Stimulated activated naive B cell treated with anti-CD40 and anti-IgM and Interleukin-4, amounts not matched to agents 10 μg/mL and 1 μg/mL and 100 μg/mL, for 72 hours (primary cell): Measurements from ENCODE around the gene SLC37A1.
"Not testable (repeated sequence)": the region's sequence is repeated elsewhere in the genome, so short reads cannot be mapped to it uniquely, and the experiment has no call there.

Experiments
- ATAC-seq, 2 donors: fragments of 150-1000 bp; cut with Tn5 transposase; replicated peaks; 2 replicates each; pipeline ENCODE4 v1.10.0; 2021; ENCODE audit warnings: moderate library complexity in 1 of 2
- DNase-seq: peaks from one replicate; pipeline ENCODE4 v3.0.0; 2021
- H3K27ac Mint-ChIP-seq: one replicate; pipeline ENCODE4 v1.8.0; 2022; ENCODE audit warnings: mild to moderate bottlenecking, mixed read lengths
- H3K27me3 Mint-ChIP-seq, 2 donors: one replicate each; pipeline ENCODE4 v1.8.0; 2022; ENCODE audit warnings: mixed read lengths in 2 of 2
- H3K36me3 Mint-ChIP-seq, 2 donors: one replicate each; pipeline ENCODE4 v1.8.0; 2022; ENCODE audit warnings: mixed read lengths in 2 of 2, mild to moderate bottlenecking in 1 of 2
- H3K4me1 Mint-ChIP-seq, 2 donors: one replicate each; pipeline ENCODE4 v1.8.0; 2022; ENCODE audit warnings: mixed read lengths in 2 of 2, mild to moderate bottlenecking in 1 of 2
- H3K4me3 Mint-ChIP-seq, 2 donors: one replicate each; pipeline ENCODE4 v1.8.0; 2022; ENCODE audit warnings: mild to moderate bottlenecking in 2 of 2, mixed read lengths in 2 of 2, moderate library complexity in 1 of 2
- H3K9me3 Mint-ChIP-seq, 2 donors: one replicate each; pipeline ENCODE4 v1.8.0; 2022; ENCODE audit warnings: mixed read lengths in 2 of 2, mild to moderate bottlenecking in 1 of 2

Gene SLC37A1

DNA sequence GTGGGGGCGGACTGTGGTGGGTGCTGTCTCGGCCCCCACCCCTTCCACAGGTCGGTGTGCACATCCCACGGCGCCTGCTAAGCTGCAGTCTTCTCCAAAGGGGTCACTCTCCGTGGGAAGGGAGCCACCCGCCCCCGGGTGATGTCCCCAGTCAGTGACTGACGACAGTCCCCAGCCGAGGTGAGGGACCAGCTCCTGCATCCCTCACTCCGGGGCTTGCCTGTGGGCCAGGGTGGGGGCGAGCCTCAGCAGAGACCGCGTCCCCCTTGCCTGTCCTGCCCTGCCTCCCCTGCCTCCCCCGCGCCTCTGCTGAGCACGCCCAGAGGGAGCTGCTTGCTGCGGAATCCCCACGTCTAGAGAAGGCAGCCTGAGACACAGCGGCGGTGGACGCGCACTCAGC lies 103.8 kb downstream of the SLC37A1 start:
- Mint-ChIP-seq H3K9me3 (peaks cover 0 to 7% of the 10 kb centered on the region in 2 donors), H3K27me3 (peaks cover 26 to 32% of the 10 kb centered on the region in 2 donors), H3K4me1 (no peaks in the 10 kb centered on the region), H3K4me3 (no peak overlapping the region), H3K27ac (no peak overlapping the region), H3K36me3 (no peaks in the 10 kb centered on the region)
- DNase-seq = no peak
- ATAC-seq = no peak

DNA sequence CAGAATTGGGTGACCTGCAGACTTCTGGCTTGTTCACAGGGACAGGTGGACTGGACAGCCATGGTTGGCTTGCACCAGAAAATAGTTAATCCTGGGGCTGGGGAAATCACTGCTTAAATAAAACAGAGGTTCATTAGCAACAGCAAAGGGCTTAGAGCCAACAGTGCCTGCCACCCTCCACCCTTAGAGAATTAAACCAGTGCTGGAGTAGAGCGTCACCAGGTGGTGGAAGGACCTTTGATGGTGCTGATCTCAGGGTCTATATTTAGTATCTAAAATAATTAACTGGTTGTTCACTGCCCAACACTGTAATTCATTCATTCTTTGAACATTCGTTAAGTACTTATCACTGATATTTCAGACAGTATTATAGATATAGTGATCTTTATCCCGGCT lies 105.1 kb downstream of the SLC37A1 start:
- DNase-seq (no peak), ATAC-seq (no peak)
- Mint-ChIP-seq H3K4me1 (peaks cover 0 to under 1% of the 10 kb centered on the region in 2 donors), H3K9me3 (peaks cover 0 to 3% of the 10 kb centered on the region in 2 donors), H3K27me3 (peaks cover 26 to 32% of the 10 kb centered on the region in 2 donors), H3K27ac (no peak overlapping the region), H3K4me3 (no peak overlapping the region), H3K36me3 (no peaks in the 10 kb centered on the region)

DNA sequence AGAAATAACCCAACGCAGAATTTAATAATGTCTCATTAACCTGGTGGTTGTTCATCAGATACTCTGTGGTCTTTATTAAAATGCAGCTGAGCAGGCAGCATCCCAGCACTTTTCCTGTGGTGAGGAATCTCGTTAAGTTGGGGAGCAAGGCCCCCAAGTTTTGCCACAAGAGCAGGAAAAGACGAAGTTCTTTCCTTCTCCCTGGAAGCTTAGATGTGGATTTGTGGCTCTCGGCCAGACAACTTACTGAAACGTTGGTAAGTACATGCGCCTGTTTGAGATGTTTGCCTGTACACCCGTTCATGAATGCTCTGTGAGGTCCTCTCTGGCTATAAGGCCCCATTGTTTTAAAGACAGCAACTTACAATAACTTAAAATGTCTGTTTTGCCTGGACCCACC lies 105.5 kb downstream of the SLC37A1 start:
- no peaks in the 10 kb centered on the region for H3K36me3 Mint-ChIP-seq

DNA sequence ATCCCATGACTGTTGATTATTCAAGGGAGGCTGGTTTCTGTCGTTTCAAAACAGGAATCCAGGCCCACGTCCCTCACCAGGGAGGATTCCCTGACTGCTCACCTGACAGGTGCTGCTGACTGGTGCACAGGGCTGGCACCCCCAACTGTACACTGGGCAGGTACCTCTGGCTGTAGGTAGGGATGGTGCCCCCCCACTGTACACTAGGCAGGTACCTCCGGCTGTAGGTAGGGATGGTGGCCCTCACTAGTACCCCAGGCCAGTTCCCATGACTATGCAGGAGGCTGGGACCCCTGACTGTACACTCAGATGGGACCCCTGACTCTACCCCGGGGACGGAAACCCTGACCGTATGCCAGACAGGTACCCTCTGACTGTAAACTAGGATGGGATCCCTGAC lies 106.2 kb downstream of the SLC37A1 start:
- Mint-ChIP-seq H3K27me3 (peaks cover 30 to 32% of the 10 kb centered on the region in 2 donors), H3K36me3 (no peaks in the 10 kb centered on the region), H3K9me3 (peaks cover 0 to 3% of the 10 kb centered on the region in 2 donors), H3K4me3 (no peak overlapping the region), H3K27ac (no peak overlapping the region), H3K4me1 (peaks cover 4 to 11% of the 10 kb centered on the region in 2 donors)
- ATAC-seq (no peak), DNase-seq (no peak)

More for the DNA sequence above, 105.5 kb downstream of the SLC37A1 start:
- Mint-ChIP-seq H3K27me3 (peaks cover 30 to 32% of the 10 kb centered on the region in 2 donors), H3K4me1 (peaks cover 0 to 5% of the 10 kb centered on the region in 2 donors), H3K9me3 (peaks cover 0 to 3% of the 10 kb centered on the region in 2 donors), H3K27ac (no peak overlapping the region), H3K4me3 (no peak overlapping the region)
- no peak for DNase-seq
- ATAC-seq = no peak

DNA sequence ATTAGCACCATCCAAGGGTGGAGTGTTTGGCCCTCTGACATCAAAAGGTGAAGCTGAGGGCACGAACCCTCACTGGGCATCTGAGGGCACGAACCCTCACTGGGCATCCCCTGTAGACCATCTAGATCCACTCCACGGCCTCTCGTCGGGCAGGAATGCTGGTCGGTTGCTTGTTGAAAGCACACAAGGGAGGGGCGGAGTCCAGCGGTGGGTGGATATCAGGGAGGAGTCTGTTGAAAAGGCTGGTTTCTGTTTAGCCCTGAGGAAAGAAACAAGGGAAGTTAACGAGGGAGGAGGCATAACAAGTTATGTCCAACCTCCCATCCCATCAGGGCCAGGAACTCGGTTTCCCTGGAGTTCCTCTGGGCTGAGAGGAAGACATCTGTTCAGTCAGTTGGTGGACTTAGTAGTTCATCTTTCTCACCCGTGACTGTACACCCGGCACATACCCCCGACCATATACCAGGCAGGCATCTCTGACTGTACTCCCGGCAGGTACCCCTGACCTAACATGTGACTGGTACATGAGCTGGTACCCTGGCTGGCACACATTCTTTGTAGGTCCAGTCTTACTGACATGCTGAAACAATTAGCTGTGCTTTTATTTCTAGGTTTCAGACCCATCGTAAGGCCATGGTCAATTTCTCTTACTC lies 107.6 kb downstream of the SLC37A1 start:
- H3K27me3 Mint-ChIP-seq = peaks cover 32 to 33% of the 10 kb centered on the region in 2 donors
- H3K4me1 Mint-ChIP-seq = peaks cover 4 to 11% of the 10 kb centered on the region in 2 donors

DNA sequence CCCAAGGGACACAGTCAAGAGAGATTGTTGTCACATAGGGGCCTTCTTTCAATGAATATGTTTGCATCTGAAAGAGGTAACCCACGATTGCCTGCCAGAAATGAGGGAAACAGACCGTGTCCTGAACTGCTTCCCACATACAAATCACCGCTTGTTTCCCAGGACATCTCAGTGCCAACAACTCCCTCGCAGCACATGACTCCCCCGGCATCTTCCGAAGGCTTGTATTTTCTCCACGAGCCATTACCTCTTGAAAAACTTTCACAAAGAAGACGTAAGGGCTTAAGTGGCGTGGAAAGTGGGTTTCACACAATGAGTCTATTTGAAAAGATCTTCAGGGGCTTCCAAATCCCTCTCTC lies 108.1 kb downstream of the SLC37A1 start:
- Mint-ChIP-seq H3K4me1 (peaks cover 4 to 11% of the 10 kb centered on the region in 2 donors), H3K27ac (no peak overlapping the region), H3K9me3 (peaks cover 0 to 3% of the 10 kb centered on the region in 2 donors), H3K27me3 (peaks cover 35 to 38% of the 10 kb centered on the region in 2 donors), H3K4me3 (no peak overlapping the region), H3K36me3 (no peaks in the 10 kb centered on the region)
- no peak for ATAC-seq
- no peak for DNase-seq

More for the DNA sequence above, 107.6 kb downstream of the SLC37A1 start:
- H3K36me3 Mint-ChIP-seq = no peaks in the 10 kb centered on the region
- no peak overlapping the region for H3K27ac Mint-ChIP-seq
- H3K4me3 Mint-ChIP-seq = no peak overlapping the region
- H3K9me3 Mint-ChIP-seq = peaks cover 0 to 3% of the 10 kb centered on the region in 2 donors
- DNase-seq = no peak
- no peak for ATAC-seq

DNA sequence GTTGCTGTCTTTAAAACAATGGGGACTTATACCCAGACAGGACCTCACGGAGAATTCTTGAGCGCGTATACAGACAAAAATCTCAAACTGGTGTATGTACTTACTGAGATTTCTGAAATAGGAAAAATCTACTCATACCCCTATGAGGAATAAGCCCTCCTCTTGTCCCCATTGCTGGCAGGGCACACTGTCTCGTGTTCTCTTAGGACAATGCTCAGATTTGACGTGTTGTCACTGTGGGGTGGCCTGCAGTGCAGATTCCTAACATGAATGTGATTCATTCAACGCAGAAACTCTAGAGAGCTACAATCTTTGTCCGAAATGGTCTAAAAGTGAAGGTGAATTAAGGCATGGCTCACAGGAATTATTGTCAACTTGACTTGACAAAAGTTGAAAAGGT lies 108.6 kb downstream of the SLC37A1 start:
- H3K27me3 Mint-ChIP-seq = peaks cover 38 to 42% of the 10 kb centered on the region in 2 donors
- peaks cover 4 to 11% of the 10 kb centered on the region in 2 donors for H3K4me1 Mint-ChIP-seq
- ATAC-seq (no peak), DNase-seq (no peak)
- H3K4me3 Mint-ChIP-seq = no peak overlapping the region
- peaks cover 0 to 3% of the 10 kb centered on the region in 2 donors for H3K9me3 Mint-ChIP-seq
- H3K36me3 Mint-ChIP-seq = no peaks in the 10 kb centered on the region
- no peak overlapping the region for H3K27ac Mint-ChIP-seq

DNA sequence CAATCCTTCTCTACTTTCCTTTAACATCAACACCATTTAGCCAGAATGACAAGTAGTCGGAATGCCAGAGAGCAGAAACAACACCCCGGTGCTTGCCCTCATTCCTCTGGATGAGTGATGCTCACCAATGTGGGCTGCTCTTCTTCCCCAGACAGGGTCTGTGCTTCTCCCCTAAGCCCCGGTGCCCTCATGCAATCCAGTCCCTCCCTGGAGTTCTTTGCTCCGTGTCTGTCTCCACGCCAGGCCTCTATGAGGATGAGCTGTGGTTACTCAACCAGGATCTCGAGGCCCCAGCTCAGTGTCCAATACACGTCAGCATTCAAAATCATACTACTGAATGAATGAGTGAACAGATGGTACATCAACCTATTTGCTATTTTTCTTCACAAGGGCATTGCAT lies 110.0 kb downstream of the SLC37A1 start:
- ATAC-seq (no peak), DNase-seq (no peak)
- Mint-ChIP-seq H3K27ac (no peak overlapping the region), H3K27me3 (peaks cover 27 to 34% of the 10 kb centered on the region in 2 donors), H3K36me3 (no peaks in the 10 kb centered on the region), H3K4me1 (peaks cover 4 to 11% of the 10 kb centered on the region in 2 donors), H3K9me3 (peaks cover 0 to 3% of the 10 kb centered on the region in 2 donors), H3K4me3 (no peak overlapping the region)

DNA sequence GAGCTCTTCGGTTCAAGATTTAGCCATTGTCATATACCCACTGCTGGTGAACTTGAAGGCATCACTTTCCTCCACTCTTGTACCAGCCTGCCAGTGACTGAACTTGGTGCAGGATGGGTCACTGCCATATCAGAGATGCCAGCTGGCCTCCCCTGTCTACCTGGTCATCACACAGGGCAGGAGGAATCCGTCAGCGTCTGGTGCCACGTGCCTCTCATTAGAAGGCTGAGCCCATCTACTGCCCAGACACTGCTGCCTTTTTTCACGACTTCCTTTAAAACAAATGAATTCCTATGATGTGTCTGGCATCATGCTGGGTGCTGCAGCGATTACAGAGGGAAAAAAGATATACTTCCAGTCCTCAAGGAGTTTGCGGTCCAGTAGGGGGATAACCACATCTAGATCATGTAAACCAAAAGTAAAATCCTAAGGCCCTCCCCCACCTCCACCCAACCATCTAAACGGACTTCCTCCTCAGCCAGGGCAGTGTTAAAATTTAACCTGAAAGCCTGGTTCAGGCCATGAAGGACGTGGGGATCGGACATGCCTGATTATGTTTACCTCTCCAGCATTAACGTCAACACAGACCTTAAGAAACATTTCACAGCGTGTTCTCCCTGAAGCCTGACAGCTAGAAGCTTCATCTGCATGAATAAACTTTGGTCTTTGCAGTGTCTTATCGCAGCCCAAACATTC lies 110.6 kb downstream of the SLC37A1 start:
- no peaks in the 10 kb centered on the region for H3K36me3 Mint-ChIP-seq
- ATAC-seq (peak in 1 of 2 donors; percentile 61), DNase-seq (no peak)
- H3K4me1 Mint-ChIP-seq = peaks cover 4 to 11% of the 10 kb centered on the region in 2 donors
- no peak overlapping the region for H3K27ac Mint-ChIP-seq
- H3K9me3 Mint-ChIP-seq = peaks cover 0 to 3% of the 10 kb centered on the region in 2 donors
- H3K4me3 Mint-ChIP-seq = no peak overlapping the region
- peaks cover 25 to 30% of the 10 kb centered on the region in 2 donors for H3K27me3 Mint-ChIP-seq

DNA sequence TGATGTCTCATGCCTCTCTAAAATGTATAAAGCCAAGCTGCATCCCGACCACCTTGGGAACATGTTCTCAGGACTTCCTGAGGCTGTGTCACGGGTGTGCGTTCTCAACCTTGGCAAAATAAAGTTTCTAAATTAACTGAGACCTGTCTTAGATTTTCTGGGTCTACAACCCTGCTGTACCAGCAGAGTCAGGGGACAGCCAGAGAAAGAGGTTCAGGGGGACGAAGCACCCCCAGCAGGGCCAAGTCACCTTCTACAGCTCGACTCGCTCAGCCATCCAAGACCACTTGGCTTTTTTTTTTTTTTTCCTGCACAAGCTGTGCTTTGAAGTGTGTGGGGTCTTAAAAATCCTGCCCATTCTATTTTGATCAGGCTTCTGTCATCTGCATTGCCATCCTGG lies 111.3 kb downstream of the SLC37A1 start:
- Mint-ChIP-seq H3K4me1 (peaks cover 4 to 11% of the 10 kb centered on the region in 2 donors), H3K27me3 (peaks cover 21 to 26% of the 10 kb centered on the region in 2 donors), H3K27ac (no peak overlapping the region), H3K9me3 (peaks cover 0 to 3% of the 10 kb centered on the region in 2 donors), H3K4me3 (no peak overlapping the region), H3K36me3 (no peaks in the 10 kb centered on the region)
- ATAC-seq = no peak
- no peak for DNase-seq

DNA sequence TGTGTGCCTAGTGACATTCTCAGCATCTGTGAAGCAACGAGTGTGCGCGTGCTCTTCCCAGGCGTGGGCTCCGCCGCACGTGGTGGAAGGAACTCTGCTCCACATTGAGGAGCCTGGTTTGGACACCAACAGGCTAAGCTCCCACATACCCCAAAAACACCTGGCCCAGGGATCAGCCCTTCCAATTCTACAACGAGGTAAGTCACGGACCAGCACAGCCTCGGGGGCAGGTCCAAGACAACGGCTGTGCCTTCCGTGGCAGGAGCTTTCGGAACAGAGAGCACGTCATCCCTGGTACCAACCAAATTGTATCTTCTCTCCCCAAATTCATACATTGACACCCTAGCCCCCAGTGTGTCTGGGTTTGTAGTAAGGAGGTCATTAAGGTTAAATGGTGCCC lies 112.5 kb downstream of the SLC37A1 start:
- peaks cover 4 to 11% of the 10 kb centered on the region in 2 donors for H3K4me1 Mint-ChIP-seq
- no peak for ATAC-seq
- no peaks in the 10 kb centered on the region for H3K9me3 Mint-ChIP-seq
- no peak for DNase-seq
- no peaks in the 10 kb centered on the region for H3K36me3 Mint-ChIP-seq
- H3K27ac Mint-ChIP-seq = no peak overlapping the region
- H3K4me3 Mint-ChIP-seq = no peak overlapping the region
- peaks cover 15 to 17% of the 10 kb centered on the region in 2 donors for H3K27me3 Mint-ChIP-seq

DNA sequence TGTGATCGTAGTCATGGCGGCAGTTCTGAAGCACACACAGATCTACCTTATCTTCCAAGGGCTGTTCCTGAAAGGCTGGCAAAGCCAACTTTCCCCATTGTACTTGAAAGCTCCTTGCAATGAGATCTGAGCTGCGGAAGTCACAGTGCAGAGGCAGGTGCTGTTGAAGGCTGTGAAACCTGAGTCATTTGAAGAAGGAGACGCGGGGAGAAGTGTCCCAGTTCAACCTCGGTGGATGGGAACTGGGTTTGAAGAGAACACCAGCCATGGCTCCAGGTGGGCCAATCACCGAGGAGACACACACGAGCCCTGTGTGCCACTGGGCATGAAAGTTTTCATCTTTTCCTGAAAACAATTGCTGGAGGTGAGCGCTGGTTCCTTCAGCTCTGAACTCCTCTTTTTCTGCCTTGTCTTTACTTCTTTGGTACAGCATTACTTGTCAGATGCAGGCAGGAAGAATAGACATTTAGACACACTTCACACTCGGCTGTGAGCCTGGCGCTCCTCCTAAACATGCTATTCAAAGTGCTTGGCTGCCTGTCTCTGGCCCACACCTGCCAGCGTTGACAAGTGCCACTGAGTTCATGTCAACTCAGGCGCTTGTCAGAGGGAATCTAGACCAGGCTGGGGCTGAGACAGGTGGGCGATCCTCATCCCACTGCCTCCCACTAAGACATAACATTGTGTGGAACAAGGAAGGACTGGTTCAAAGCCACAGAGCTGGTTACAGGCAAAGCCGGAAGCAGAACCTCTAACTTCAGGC lies 114.1 kb downstream of the SLC37A1 start:
- DNase-seq (no peak), ATAC-seq (no peak)
- Mint-ChIP-seq H3K4me1 (peaks cover 4 to 11% of the 10 kb centered on the region in 2 donors), H3K27ac (no peak overlapping the region), H3K4me3 (no peak overlapping the region), H3K36me3 (no peaks in the 10 kb centered on the region), H3K9me3 (no peaks in the 10 kb centered on the region), H3K27me3 (peaks cover 5 to 17% of the 10 kb centered on the region in 2 donors)

DNA sequence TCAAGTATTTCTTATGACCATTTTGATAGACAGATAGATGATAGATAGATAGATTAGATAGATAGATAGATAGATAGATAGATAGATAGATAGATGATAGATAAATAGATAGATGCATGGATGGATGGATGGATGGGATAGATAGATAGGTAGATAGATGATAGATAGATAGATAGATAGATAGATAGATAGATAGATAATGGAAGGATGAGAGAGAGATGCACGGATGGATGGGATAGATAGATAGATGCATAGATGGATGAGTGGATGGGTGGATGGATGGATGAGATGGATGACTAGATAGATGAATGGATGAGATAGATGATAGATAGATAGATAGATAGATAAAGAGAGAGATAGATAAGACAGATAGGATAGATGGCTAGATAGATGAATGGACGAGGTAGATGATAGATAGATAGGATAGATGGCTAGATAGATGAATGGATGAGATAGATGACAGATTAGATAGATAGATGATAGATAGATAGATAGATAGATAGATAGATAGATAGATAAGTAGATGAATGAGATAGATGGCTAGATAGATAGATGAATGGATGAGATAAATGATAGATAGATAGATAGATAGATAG lies 114.9 kb downstream of the SLC37A1 start:
- peaks cover 5 to 17% of the 10 kb centered on the region in 2 donors for H3K27me3 Mint-ChIP-seq
- not testable (repeated sequence) for DNase-seq, H3K36me3 Mint-ChIP-seq, H3K27ac Mint-ChIP-seq, H3K4me3 Mint-ChIP-seq, ATAC-seq, H3K9me3 Mint-ChIP-seq
- H3K4me1 Mint-ChIP-seq = peaks cover 4 to 11% of the 10 kb centered on the region in 2 donors

DNA sequence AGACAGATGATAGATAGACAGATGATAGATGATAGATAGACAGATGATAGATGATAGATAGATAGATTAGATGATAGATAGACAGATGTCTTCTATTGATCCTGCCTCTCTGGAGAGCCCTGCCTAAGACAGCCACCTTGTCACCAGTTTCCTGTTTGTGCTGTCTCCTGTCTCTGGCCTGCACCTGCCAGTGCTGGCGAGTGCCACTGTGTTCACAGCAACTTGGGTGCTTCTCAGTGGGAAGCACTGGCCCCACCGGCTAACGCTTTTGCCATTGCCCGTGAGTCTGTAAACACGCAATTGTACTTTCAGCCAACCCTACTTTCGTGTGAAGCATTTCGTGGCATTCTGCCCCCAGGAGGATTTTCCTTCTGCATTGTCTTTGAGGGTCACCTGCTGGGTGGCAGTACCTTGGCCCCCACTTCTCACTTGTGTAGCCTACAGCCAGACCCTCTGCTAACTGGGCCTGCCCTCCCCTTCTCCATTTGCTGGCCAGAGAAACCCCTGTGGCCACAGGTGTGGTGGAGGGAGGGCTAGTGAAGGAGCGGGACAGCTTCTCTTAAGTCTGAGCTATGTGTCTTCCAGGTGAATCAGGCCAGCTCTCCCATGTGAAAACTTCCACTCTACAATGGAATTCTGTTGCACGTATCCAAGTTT lies 116.4 kb downstream of the SLC37A1 start:
- no peaks in the 10 kb centered on the region for H3K36me3 Mint-ChIP-seq
- H3K27ac Mint-ChIP-seq = no peak overlapping the region
- no peak overlapping the region for H3K4me3 Mint-ChIP-seq
- H3K27me3 Mint-ChIP-seq = peaks cover 5 to 12% of the 10 kb centered on the region in 2 donors
- no peaks in the 10 kb centered on the region for H3K4me1 Mint-ChIP-seq
- H3K9me3 Mint-ChIP-seq = no peaks in the 10 kb centered on the region
- no peak for ATAC-seq
- no peak for DNase-seq
